Adrenal gland (tissue), 5 donors: Measurements from ENCODE around the gene DPYD.

Source experiments
- POLR2A ChIP-seq, 2 donors: fragments of 450-650 bp; IDR thresholded peaks; one replicate each; pipeline ENCODE4 v1.6.1; 2017; ENCODE audit warnings: antibody characterized with exemption in 2 of 2, mild to moderate bottlenecking in 2 of 2, moderate library complexity in 1 of 2
- TF ChIP-seq, protein P1 (sequence below), 6 experiments: fragments of 450-650 bp in 4 of 6; fragments of 200-600 bp in 2 of 6; sonication (generic) in 1 of 6; IDR thresholded peaks; 1 replicate in 5 of 6; 2 replicates in 1 of 6; pipeline versions ENCODE4 v1.5.1 to v1.8.0; 2016 to 2021; ENCODE audit warnings: antibody characterized with exemption in 6 of 6, mild to moderate bottlenecking in 2 of 6, moderate library complexity in 1 of 6
- donor health status: DM: no; HTN: no; CAD: no.

GRCh38 chr1:97728436-97728835 is 192.4 kb downstream of the DPYD start:
- TF ChIP-seq, protein P1, sequence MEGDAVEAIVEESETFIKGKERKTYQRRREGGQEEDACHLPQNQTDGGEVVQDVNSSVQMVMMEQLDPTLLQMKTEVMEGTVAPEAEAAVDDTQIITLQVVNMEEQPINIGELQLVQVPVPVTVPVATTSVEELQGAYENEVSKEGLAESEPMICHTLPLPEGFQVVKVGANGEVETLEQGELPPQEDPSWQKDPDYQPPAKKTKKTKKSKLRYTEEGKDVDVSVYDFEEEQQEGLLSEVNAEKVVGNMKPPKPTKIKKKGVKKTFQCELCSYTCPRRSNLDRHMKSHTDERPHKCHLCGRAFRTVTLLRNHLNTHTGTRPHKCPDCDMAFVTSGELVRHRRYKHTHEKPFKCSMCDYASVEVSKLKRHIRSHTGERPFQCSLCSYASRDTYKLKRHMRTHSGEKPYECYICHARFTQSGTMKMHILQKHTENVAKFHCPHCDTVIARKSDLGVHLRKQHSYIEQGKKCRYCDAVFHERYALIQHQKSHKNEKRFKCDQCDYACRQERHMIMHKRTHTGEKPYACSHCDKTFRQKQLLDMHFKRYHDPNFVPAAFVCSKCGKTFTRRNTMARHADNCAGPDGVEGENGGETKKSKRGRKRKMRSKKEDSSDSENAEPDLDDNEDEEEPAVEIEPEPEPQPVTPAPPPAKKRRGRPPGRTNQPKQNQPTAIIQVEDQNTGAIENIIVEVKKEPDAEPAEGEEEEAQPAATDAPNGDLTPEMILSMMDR (IDR thresholded peaks at IDR 0.05): no peak
- TF ChIP-seq POLR2A (IDR thresholded peaks at IDR 0.05): no peak
